NOMO-1 treated with dmso at 0.1 percent for 144 hours (cell line): Measurements from ENCODE around the gene SOHLH1.

Experiments
- DNase-seq: peaks from one replicate; lab custom pipeline; 2025; ENCODE audit not compliant: unreplicated experiment; lab: John Stamatoyannopoulos, UW

SOHLH1 gene

DNA sequence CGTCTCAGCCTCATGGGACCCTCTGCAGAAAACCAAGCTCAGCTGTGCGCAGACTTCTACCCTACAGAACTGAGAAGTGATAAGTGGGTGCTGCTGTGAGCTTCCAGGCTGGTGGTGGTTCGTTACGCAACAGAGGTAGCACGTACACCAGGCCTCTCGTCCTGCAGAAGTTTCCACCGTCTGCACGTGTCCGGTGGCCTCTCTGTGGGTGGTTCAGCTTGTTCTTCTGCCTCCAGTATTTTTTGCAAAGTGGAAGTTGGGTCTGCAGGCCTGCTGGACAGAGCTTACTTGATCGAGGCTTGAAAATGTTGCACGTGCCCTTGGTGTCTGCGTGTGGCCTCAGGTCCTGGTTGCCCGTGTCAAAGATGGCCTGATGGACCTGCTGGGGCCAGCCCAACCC, 30.2 kb upstream of the SOHLH1 start:
- DNase-seq, result peak; percentile 43

DNA sequence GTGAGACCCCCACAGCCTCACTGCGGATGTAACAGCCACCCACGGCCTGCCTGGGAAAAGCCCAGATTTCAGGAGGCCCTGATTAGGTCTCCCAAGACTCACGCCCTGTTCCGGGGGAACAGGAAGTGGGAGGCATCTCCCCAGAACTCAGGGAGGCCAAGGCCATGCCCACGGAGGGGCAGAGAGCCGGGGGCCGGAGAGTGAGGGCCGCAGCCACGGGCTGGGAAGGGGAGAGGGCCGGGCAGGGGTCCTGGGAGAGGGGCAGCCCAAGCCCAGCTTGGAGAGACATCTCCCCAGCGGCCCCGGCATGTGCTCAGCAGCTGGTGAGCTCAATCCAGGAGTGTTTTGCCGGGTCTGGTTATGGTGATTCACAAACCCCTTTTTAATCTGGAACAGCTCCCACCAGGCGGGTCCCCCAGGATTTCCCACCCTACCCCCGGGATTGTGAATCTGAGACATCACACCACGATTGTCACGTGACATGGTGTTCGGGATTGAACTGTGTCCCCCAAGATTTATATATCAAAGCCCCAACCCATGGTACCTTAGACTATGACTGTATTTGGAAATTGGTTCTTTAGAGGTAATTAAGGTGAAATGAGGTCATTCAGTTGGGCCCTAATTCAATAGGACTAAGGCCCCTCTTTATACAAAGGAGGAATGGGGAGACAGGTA, 29.3 kb upstream of the SOHLH1 start:
- DNase-seq, result no peak

DNA sequence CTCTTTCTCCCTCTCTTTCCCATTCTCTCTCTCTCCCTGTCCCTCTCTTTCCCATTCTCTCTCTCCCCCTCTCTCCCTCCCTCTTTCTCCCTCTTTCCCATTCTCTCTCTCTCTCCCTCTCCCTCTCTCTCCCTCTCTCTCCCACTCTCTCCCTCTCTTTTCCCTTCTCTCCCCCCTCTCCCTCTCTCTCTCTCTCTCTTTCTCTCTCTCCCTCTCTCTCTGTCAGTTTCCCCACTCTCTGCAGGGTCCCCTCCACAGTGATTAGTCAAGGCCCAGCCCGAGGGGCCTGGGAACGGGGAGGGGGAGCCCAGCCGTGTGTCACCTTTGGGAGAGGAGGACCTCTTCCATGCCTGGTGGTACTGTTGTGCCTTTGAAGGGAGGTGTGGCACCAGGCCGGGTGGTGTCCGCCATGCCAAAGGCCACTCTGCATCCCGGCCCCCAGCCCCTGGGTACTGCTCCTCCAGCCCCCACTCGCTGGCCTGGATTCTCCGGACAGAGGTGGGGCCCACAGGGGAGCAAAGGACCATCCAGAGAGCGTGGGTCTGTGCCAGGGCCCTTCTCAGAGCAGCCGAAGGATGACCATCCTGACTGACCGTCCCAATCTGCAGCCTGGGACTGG, 28.1 kb upstream of the SOHLH1 start:
- DNase-seq, result no peak

DNA sequence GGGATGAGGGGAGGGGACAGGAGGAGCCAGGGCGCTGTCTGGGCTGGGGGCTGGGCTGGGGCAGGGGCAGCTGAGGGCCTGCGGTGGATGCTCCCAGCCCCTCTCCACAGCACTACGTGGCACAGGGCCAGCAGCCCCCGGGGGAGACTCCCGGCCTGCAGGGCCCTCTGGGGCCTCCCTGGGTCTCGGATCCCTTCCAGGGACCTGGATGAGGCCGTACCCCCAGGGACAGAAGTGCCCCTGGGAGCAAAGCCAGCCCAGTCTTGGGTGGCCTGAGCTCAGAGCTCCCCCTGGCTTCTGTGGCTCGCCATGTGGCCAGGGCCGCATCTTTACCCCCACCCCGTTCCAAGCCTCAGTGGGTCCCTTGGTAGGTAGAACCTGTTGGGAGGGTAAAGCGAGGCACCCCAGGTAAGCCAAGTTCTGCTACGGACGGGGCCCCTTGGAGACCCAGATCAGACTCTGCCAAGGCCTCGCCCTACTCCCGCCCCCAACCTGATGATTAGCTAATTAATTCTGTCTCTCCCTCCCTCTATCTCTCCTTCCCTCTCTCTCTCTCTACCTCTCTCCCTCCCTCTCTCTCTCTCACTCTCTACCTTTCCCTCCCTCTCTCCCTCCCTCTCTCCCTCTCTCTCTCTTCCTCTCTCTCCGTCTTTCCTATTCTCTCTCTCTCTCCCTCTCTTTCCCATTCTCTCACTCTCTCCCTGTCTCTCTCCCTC, 27.0 kb upstream of the SOHLH1 start:
- DNase-seq, result no peak

DNA sequence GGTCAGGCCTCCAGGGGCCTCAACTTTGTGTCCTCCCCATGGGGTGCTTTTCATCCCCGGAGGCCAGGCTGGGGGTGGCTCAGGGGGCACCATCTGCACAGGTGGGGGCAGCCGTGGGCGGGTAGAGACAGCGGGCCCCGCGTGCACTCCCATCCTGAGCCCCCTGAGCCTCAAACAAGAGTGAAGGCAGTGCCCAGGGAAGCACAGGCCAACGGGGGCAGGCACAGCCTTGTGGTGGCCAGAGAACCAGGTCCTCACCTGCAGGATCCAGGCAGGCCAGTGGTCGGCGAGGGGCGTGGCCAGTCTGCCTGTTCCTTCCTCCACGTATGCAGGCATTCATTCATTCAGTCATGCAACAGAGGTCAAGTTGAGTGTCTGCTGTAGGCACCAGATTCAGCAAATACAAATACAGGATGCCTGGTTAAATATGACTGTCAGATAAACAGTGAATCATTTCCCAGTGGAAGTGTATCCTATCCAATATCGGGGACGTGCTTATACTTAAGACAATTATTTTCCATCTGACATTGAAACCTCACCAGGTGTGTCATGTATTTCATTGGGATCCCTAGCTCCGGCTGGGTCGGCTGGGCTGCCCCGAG, 25.0 kb upstream of the SOHLH1 start:
- no peak for DNase-seq

DNA sequence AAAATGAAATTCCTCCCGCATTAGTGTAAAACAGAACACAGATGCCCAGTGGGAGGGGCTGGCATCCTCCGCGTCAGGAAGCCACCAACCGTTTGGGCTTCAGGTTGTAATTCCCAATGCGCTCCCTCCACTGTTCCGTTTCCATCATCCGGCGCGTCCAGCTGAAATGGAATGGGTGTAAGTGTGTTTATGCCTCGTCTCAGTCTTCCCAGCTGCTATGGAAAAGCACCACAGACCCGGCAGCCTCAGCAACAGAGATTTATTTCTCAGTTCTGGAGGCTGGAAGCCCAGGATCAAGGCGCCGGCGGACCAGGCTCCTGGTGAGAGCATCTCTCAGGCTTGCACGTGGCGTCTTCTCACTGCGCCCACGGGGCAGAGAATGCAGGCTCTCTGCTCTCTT, 23.1 kb upstream of the SOHLH1 start:
- DNase-seq, result no peak

DNA sequence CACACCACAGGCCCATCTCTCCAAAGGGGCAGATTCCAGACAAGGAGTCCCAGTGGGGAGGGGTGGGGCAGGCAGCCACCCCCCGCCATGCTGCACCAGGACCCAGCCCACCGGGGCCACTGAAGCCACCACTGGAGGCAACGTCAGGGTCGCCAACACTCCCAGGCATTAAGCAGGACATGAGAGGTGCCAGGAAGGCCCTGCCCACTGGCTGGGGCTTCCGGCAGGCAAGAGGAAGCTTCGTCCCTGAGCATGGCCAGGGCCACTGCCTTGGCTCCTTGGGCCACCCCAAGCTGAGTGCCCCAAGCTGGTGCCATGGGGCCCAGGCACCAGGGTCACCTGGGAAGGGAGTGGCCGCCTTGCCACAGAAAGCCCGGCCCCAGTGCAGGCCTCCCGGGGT, 20.2 kb upstream of the SOHLH1 start:
- DNase-seq, result no peak

DNA sequence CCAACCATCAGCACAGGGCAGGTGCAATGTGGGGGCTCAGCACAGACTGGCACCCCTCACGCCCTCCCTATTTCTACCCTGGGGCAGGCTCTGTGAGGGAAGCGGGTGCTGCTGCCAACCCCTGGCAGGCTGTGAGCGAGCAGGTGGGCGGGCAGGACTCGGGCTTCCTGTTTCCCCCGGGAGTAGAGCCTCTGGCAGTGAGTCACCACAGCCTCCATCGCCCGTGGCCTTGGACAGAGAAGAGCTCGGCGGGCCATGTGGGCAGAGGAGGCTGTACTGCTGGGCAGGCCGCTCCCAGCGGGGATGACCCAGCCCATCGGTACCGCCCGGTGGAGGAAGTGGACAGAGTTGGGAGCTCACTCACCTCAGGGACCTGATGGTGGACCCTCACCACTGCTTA, 19.3 kb upstream of the SOHLH1 start:
- no peak for DNase-seq

DNA sequence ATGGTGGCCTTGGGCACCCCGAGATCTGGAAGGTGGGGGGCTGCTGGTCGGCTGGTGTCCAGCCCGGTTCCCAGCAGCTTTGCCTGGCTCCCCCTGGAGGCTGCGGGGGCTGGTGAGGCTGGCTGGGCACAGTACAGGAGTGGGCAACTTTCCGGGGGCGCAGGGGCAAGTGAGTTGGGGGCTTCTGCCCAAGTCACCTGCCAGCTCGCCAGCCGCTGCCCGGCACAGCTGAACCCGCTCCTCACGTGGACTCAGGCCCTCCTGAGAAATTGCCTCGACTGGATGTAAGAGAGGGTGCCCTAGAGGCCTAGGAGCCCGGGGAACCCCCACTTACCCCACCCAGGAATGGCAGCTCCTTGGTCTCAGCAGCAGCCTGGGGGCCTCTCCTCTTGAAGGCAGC, 18.1 kb upstream of the SOHLH1 start:
- no peak for DNase-seq

DNA sequence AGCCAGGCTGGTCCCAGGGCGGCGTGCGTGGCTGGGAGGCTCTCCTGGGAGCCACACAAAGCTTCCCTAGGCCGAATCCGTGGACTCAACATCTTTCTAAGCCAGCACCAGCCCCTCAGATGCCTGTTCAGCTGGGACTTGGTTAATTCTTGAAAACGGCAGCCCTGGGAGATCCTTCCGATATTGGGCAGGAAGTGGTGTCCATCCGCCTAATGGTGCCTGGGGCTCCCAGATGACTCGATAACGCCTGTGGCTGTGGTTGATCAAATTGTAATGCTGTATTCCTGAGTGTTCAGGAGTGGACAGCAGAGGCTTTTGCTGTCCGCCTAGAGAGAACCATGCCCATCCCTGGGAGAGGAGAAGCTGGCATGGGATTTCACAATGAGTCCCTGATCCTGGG, 16.8 kb upstream of the SOHLH1 start:
- DNase-seq, result no peak

DNA sequence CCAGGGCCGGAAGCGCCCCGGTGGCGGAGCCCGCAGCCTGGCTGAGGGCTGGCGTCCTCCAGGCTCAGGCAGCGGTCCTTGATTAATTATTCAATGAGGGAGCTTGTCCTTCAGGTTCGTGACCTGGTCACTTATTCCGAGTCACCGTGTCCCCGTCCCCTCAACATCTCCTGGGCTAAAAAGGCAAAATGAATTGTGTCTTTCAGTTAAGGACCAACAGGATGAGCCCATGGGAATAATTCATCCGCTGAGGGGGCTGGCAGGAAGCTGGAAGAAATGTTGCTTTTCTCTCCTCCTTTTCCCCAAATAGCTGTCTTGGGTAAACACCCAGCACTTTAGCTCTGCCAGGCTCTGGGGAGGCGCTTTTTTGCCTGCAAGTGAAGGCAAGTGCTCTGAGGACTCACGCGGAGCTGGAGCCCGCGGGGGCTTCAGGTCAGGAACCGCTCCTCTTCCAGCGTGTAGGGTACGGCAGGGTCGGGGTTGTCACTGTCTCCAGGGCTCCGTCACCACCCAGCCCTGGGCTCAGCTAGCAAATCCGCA, 15.8 kb upstream of the SOHLH1 start:
- no peak for DNase-seq

DNA sequence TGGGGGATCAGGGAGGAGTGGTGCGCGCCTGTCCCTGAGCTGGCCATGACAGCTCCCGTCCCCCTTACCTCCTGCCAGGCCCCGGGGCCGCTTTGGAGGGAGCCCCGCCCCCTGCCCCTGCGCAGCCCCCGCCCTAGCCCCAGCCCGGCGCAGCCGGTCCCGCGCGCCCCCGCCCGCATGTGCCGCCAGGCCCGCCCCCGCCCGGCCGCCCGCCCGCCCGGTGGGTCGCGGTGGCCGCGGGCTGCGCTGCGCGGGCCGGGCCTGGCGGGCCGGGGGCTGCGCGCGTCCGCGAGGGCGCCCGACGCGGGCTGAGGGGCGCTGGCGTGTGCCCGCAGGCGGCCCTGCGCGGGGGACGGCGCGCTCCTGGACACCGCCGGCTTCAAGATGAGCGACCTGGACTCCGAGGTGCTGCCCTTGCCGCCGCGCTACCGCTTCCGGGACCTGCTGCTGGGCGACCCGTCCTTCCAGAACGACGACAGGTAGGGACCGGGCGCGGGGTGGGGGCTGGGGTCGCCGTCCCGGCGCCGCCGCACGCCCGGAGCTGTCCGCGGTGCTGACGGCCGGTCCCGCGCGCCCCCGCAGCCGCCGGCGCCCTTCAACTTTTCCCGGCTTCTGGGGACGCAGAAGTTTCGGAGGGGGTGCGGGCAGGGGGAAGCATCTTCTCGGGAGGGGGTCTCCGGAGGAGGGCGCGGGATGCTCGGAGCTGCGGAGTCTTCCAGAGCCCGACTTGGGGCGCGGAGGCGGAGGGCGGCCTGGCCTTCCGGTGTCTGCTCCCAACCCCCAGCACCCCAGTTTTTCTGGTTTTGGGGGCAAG, 15.2 kb upstream of the SOHLH1 start:
- no peak for DNase-seq

DNA sequence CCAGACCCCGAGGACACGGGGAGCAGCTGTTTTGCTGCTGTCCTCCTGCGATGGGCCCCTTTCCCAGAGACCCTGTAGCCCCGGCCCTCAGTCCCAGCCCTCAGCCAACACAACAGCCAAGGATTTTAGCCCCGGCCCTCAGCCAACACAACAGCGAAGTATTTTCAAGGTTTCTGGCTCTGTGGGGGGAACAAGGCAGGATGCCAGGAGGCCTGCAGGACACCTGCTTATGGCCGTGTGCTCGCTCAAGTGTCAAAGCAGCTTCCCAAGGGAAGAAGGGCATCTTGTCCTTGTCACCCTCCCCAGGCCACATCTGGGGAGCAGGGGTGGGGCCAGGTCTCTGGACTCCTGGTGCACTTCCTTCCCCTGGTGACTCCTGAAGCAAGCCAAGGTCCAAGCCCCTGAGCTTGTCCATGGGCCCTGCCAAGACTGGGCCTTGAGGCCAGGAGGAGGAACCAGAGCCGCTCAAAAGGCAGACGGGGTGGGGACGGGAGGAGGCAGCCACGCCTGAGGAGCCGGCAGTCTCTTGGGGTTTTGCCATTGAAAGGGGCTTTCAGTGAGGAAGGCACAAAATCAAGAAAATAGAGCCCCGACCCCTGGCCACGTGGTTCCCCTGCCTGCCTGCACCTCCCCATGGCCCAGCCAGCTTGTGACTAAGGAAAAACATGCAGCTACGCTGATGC, 13.5 kb upstream of the SOHLH1 start:
- DNase-seq, result no peak

DNA sequence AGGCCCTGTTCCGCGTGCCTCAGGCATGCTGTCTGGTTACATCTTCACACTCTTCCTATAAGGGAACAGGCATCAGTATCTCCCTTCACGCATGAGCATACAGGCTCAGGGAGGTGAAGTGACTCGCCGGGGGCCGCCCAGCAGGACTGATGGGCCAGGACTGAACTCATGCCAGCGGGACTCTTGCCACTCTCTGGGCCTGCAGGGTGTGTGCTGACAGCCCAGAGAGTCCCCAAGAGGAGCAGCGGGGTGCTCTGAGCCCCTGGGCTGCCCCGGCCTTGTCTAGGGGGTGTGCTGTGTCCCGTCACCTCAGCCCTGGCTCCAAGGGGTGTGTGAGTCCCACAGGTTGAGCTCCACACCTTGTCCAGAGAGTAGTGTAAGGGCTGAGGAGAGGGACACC, 12.6 kb upstream of the SOHLH1 start:
- DNase-seq, result no peak

DNA sequence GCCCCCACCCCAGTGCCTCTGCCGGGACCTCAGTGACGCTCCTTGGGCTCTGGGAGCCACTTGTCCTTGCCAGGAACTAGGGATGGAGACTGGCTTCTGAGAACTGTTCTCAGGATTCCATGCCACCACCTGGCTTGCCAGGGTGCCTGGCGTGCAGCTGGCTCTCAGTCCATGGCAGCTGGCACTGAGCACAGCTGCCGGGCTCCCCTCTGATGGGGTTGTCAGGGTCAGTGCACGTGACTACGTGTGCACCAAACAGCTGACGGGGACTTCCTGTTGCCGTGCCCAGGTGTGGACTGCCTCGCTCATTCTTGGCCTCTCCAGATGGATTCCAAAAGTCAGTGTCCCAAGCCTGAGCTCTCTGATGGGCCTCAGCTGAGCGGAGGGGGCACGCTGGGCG, 12.1 kb upstream of the SOHLH1 start:
- no peak for DNase-seq

DNA sequence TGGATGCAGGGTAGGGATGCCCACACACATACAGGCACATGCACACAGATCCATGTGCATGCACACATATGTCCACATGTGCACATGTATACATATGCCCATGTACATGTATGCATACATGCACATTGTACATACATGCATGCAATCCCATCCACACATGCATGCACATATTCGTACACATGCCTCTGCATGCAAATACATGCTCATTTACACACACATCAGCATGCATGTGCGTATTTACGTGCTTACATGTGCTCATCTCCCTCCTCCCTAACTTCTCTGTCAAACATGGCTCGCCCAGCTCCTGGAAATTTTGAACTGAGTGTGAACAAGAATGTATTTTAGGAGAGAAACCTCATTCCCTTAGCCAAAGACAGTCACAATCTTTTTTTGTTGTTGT, 8.9 kb upstream of the SOHLH1 start:
- DNase-seq, result no peak

DNA sequence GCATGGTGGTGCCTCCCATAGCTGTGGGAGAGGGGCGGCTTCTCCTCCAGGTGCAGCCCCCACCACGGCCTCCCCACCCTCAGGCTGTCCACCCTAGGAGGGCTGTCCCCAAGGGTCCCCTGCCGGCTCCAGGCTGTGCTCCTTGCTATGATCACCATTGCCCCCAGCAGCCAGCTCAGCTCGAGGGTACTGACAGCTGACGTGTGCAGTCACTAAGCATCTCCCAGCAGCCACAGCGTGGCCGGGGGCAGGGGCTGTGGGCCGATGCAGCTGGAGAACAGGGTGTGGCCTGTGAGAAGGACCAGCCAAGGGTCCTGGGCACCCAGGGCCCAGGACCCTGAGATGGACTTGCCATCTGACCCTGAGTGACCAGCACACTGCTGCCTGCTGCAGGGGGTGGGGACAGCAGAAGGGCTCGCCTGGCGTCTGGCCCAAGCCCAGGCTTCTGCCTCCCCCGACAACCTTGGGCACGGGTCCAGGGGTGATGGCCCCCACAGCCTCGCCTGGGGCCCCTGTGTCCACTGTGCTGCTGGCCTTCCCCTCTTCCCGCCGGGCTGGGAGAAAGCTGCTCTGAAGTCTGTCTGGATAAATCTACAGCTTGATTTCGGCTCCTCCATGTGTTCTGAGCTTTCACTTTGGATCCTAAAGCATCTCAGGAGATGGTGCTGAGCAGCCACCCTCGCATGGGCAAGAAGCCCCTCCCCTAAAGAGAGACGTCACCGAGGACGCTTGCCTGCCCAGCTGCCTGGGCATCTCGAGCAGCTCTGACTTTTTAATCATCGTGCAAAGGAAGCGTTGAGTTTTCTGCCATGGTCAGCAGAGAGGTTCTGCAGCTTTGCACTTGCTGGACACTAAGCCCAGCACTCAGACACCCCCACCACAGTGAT, 8.2 kb upstream of the SOHLH1 start:
- DNase-seq, result no peak

DNA sequence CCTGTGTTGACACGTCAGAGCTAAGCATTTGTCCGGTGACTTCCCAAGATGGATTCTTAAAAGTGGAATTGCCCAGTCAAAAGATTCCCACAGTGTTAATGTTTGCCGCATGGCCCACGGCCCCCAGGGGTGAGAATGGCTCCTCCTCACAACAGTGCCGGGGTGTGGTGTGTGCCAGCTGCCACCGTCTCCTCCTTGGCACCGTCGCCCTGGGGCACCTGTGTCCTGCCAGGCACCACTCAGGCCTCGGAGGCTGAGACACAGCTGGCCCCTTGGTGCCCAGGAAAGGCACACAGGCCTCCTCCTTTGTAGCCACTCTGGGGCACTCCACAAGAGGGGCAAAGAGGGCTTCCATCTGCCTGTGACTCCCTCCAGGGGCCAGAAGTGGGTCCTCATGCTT, 7.0 kb upstream of the SOHLH1 start:
- no peak for DNase-seq

DNA sequence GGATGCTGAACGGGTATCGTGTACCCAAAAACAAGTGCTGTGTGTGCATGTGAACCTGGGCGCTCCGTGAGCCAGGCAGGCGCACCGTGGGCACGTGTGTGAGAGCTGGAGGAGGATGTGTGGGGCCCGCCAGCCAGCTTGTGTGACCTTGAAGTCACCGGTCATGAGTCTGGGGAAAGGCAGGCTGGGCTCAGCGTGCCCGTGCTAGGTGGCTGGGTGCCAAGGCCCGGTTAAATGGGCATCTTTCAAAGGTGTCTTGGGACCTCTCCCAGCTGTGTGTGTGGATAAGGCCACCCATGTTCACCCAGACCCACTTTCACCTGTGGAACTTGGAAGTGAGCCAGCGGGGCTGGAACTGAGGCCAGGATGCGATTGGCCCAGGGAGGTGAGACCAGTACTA, 6.1 kb upstream of the SOHLH1 start:
- no peak for DNase-seq

DNA sequence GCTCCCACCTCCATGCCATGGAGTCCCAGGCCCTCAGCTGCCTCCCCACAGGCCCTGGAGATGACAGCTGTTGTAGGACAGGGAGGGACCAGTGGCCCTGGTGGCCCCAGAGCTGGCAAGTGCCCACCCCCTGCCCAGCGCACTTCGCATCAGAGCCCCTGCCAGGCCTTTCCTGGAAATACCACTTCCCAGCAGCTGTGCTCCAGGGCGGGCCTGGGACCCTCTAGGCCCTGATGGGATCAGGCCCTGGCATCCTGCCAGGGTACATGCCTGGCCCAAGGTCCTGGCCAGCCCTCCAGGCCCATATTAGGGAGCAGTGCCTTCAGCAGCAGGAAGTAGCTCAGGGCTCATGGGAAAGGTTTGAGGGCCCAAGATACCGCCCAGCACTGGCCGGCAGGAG, 5.2 kb upstream of the SOHLH1 start:
- DNase-seq, result no peak
